ENCODE data around the gene SEPTIN12. TPM values are rescaled to one million over a fixed set of nuclear protein-coding genes. Genes with fewer than 3 reads are reported as not detected.

Gene SEPTIN12
- total and polyA plus RNA-seq, 2 of the 4 experiments (the other 2 are of a cell fraction), result not detected

DNA sequence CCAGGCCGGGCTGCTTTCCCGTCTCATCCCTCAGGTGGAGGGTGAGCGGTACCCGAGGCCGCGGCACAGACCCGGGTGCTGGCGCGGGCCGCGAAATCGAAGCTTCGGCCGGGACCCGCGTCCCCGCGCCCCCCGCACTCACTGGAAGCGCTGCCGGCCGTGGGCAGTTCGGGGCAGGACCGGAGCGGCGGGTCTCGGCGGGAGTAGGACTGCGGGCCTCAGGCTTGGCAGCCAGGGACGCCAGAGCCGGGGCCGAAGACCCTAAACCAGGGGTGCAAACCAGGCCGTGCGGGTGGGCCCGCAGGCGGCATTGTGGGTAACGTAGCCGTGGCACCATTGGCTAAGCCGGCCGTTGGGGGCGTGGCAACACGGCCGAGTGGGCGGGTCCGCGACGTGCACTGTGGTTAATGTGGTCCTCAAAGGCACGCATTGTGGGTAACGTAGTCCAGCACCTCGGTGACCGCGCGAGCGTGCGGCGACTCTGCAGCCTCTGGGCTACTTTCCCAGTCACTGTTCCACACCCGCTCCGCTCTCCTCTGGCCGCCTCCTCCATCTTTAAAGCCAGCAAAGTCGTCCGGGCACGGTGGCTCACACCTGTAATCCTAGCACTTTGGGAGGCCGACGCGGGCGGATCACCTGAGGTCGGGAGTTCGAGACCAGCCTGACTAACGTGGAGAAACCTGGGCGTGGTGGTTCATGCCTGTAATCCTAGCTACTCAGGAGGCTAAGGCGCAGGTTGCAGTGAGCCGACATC is 21.1 kb downstream of the SEPTIN12 start, which contains the start of gene ZNF500:
TSS of gene ZNF500 (minus strand) at position 288 of the 754 bp plus-strand sequence. CDS start 1,184 bp downstream, outside the sequence.
- Histone ChIP-seq H3K9me1 (ENCODE audit: insufficient read depth, low read length) (peaks cover 6% of the 10 kb centered on the region), H2BK20ac (ENCODE audit: low read depth, low read length) (no peak within 1 kb of the TSS), H3K27me3 (ENCODE audit: control insufficient read depth, insufficient read depth, low read length) (no peaks in the 10 kb centered on the region), H4K20me1 (ENCODE audit: insufficient read depth, low read length) (no peaks in the 10 kb centered on the region; the same call in 1 of the 2 replicates), H3K23ac (ENCODE audit: low read depth, low read length) (peak within 1 kb of the TSS; percentile 82), H3K9ac (ENCODE audit: low read depth, low read length) (peak within 1 kb of the TSS; percentile 76), H3K4me2 (ENCODE audit: low read depth, low read length) (peak within 1 kb of the TSS; percentile 82), H3K79me1 (ENCODE audit: low read depth in 1 of 2, low read length in 2 of 2) (peaks cover 18 to 33% of the 10 kb centered on the region in 2 experiments; a peak in 3 of 4 replicates), H3K56ac (ENCODE audit: extremely low read depth, insufficient read depth, low read length) (no peak within 1 kb of the TSS), H4K91ac (ENCODE audit: insufficient read depth, low read depth, low read length) (peak within 1 kb of the TSS; percentile 23), H4K5ac (ENCODE audit: low read depth, low read length) (peak within 1 kb of the TSS; percentile 87), H3K4ac (ENCODE audit: low read depth, low read length) (peak within 1 kb of the TSS; percentile 59), H2BK15ac (ENCODE audit: low read depth, low read length) (no peak within 1 kb of the TSS), H2BK120ac (ENCODE audit: low read depth, low read length) (0 out of 2 replicates have a peak within 1 kb of the TSS, but pooled peaks have one; percentile 24), H3K4me3 (ENCODE audit: insufficient read depth, low read depth, low read length) (peak within 1 kb of the TSS; percentile 88), H3K9me3 (ENCODE audit: control insufficient read depth, insufficient read depth, low read length) (no peaks in the 10 kb centered on the region), H3K27ac (ENCODE audit: insufficient read depth, low read length) (peak within 1 kb of the TSS; percentile 75), H2BK5ac (ENCODE audit: low read depth, low read length, poor library complexity, severe bottlenecking) (peak within 1 kb of the TSS; percentile 73), H4K8ac (ENCODE audit: low read depth in 2 of 2, low read length in 2 of 2) (peak within 1 kb of the TSS; percentile 62 to 99; a peak in 3 of 4 replicates), H3K14ac (replicated peaks; ENCODE audit: low read depth, low read length) (peak within 1 kb of the TSS; percentile 48; the same call in 1 of the 2 replicates), H2AK5ac (ENCODE audit: low read depth, low read length) (peak within 1 kb of the TSS; percentile 89), H3K4me1 (ENCODE audit: control insufficient read depth, insufficient read depth, low read length) (peaks cover 7% of the 10 kb centered on the region), H3K18ac (ENCODE audit: low read depth, low read length) (no peak within 1 kb of the TSS), H3K36me3 (ENCODE audit: control insufficient read depth, insufficient read depth, low read length) (peaks cover 23% of the 10 kb centered on the region; the same call in 1 of the 2 replicates), H2AK9ac (replicated peaks; ENCODE audit: low read depth, low read length, poor library complexity) (peak within 1 kb of the TSS; percentile 91), H2AFZ (replicated peaks; ENCODE audit: low read length, poor library complexity) (peak within 1 kb of the TSS; percentile 95)
- CTCF ChIA-PET, result no interaction called here
- ATAC-seq (ENCODE audit: low read depth) (peak; percentile 92), DNase-seq (peak; percentile 95)
- intact Hi-C loops (cut with micrococcal nuclease) (loop anchor here (2.0 to 5.0 kb wide), 2 partner anchors 32 to 35 kb away; partner anchors contain the start of genes ANKS3, DNAAF8 and ROGDI), dilution Hi-C loops (cut with HindIII; ENCODE audit: low sequenced_read_pairs, unreplicated experiment) (no loop called here), in situ Hi-C loops (cut with MboI; ENCODE audit: low sequenced_read_pairs) (loop anchor here (10.0 kb wide), 1 partner anchor 188 kb away; the partner anchor contains the start of gene SEC14L5)
- POLR2A ChIA-PET (ENCODE audit: unreplicated experiment), result no interaction called here
- 3% methylated on average over 42 of the region's 72 CpGs; no CpG with 5 or more reads in 1 of the 2 experiments for whole genome bisulfite sequencing, 2 experiments (ENCODE audit: extremely low coverage in 2 of 2, insufficient read length in 1 of 2)
- peak; percentile 93 for TF ChIP-seq BHLHE40 (IDR thresholded peaks at IDR 0.05; ENCODE audit: low read depth, low read length)
- TF ChIP-seq FOS (IDR thresholded peaks at IDR 0.05; ENCODE audit: low read depth, low read length), result no peak
- TF ChIP-seq, protein P1, sequence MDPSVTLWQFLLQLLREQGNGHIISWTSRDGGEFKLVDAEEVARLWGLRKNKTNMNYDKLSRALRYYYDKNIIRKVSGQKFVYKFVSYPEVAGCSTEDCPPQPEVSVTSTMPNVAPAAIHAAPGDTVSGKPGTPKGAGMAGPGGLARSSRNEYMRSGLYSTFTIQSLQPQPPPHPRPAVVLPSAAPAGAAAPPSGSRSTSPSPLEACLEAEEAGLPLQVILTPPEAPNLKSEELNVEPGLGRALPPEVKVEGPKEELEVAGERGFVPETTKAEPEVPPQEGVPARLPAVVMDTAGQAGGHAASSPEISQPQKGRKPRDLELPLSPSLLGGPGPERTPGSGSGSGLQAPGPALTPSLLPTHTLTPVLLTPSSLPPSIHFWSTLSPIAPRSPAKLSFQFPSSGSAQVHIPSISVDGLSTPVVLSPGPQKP (IDR thresholded peaks at IDR 0.05; ENCODE audit: borderline replicate concordance, low read depth, low read length), result no peak
- TF ChIP-seq MAZ (IDR thresholded peaks at IDR 0.05; ENCODE audit: borderline replicate concordance, low read depth, low read length), result peak; percentile 47; the same call in 1 of the 2 replicates
- peak; percentile 74 for TF ChIP-seq POLR2A (IDR thresholded peaks at IDR 0.05; ENCODE audit: low read depth, low read length)
- TF ChIP-seq MXI1 (IDR thresholded peaks at IDR 0.05; ENCODE audit: borderline replicate concordance, low read depth, low read length), result peak; percentile 71; the same call in 1 of the 2 replicates
- no peak for TF ChIP-seq RCOR1 (IDR thresholded peaks at IDR 0.05; ENCODE audit: insufficient replicate concordance, low read length)
- no peak for TF ChIP-seq NFE2L2 (IDR thresholded peaks at IDR 0.05; ENCODE audit: low read depth, low read length)
- TF ChIP-seq CEBPB (IDR thresholded peaks at IDR 0.05; ENCODE audit: low read depth, low read length), result 0 out of 2 replicates have a peak, but pooled peaks have one; percentile 4
- TF ChIP-seq CTCF (conservative IDR thresholded peaks at IDR 0.05; ENCODE audit: low read depth, low read length), result no peak
- TF ChIP-seq MAFK (IDR thresholded peaks at IDR 0.05; ENCODE audit: low read depth, low read length), result no peak
- BruUV-seq (replicated peaks), result no TSS peak

Data from IMR-90 (cell line).